Measurements from ENCODE around the gene TMEM63C.

- TF ChIP-seq, protein P1, sequence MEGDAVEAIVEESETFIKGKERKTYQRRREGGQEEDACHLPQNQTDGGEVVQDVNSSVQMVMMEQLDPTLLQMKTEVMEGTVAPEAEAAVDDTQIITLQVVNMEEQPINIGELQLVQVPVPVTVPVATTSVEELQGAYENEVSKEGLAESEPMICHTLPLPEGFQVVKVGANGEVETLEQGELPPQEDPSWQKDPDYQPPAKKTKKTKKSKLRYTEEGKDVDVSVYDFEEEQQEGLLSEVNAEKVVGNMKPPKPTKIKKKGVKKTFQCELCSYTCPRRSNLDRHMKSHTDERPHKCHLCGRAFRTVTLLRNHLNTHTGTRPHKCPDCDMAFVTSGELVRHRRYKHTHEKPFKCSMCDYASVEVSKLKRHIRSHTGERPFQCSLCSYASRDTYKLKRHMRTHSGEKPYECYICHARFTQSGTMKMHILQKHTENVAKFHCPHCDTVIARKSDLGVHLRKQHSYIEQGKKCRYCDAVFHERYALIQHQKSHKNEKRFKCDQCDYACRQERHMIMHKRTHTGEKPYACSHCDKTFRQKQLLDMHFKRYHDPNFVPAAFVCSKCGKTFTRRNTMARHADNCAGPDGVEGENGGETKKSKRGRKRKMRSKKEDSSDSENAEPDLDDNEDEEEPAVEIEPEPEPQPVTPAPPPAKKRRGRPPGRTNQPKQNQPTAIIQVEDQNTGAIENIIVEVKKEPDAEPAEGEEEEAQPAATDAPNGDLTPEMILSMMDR (IDR thresholded peaks at IDR 0.05): no peak
- no peak for TF ChIP-seq EZH2 (IDR thresholded peaks at IDR 0.05; ENCODE audit: borderline replicate concordance, insufficient read depth, low read depth, low read length, poor library complexity, severe bottlenecking)
These were observed 55.2 kb downstream of the TMEM63C start for GRCh38 chr14:77236814-77237213.
